Measurements from ENCODE around the gene MRPL22. TPM values are rescaled to one million over a fixed set of nuclear protein-coding genes. Genes with fewer than 3 reads are reported as not detected.

Gene MRPL22
- total RNA-seq, 1 donor from 2014 or later = 49.1 TPM

GRCh38 chr5:155008669-155009068, 67.8 kb downstream of the MRPL22 start:
- Histone ChIP-seq H2AFZ (replicated peaks) (no peak overlapping the region), H3F3A (ENCODE audit: low read depth) (no peaks in the 10 kb centered on the region), H3K4me2 (no peak overlapping the region), H3K4me3 (no peak overlapping the region), H3K27me3 (no peaks in the 10 kb centered on the region), H3K4me1 (no peaks in the 10 kb centered on the region), H3K36me3 (no peaks in the 10 kb centered on the region), H3K9ac (no peak overlapping the region), H4K20me1 (ENCODE audit: low read depth) (no peaks in the 10 kb centered on the region), H3K9me3 (ENCODE audit: low read depth) (no peaks in the 10 kb centered on the region), H3K79me2 (ENCODE audit: low read depth) (no peaks in the 10 kb centered on the region), H3K27ac (no peak overlapping the region)
- Mint-ChIP-seq H3K4me1 (no peaks in the 10 kb centered on the region), H3K4me3 (no peak overlapping the region), H3K27ac (no peak overlapping the region), H3K27me3 (ENCODE audit: insufficient read depth, low read depth) (peaks cover 2% of the 10 kb centered on the region), H3K9me3 (no peaks in the 10 kb centered on the region), H3K36me3 (no peaks in the 10 kb centered on the region)
- DNase-seq (ENCODE audit: low spot score) = no peak
- TF ChIP-seq EZH2phosphoT487 (IDR thresholded peaks at IDR 0.05) = no peak
- TF ChIP-seq EZH2 (IDR thresholded peaks at IDR 0.05) = no peak
- TF ChIP-seq, protein P1, sequence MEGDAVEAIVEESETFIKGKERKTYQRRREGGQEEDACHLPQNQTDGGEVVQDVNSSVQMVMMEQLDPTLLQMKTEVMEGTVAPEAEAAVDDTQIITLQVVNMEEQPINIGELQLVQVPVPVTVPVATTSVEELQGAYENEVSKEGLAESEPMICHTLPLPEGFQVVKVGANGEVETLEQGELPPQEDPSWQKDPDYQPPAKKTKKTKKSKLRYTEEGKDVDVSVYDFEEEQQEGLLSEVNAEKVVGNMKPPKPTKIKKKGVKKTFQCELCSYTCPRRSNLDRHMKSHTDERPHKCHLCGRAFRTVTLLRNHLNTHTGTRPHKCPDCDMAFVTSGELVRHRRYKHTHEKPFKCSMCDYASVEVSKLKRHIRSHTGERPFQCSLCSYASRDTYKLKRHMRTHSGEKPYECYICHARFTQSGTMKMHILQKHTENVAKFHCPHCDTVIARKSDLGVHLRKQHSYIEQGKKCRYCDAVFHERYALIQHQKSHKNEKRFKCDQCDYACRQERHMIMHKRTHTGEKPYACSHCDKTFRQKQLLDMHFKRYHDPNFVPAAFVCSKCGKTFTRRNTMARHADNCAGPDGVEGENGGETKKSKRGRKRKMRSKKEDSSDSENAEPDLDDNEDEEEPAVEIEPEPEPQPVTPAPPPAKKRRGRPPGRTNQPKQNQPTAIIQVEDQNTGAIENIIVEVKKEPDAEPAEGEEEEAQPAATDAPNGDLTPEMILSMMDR (IDR thresholded peaks at IDR 0.05) = no peak

DNA sequence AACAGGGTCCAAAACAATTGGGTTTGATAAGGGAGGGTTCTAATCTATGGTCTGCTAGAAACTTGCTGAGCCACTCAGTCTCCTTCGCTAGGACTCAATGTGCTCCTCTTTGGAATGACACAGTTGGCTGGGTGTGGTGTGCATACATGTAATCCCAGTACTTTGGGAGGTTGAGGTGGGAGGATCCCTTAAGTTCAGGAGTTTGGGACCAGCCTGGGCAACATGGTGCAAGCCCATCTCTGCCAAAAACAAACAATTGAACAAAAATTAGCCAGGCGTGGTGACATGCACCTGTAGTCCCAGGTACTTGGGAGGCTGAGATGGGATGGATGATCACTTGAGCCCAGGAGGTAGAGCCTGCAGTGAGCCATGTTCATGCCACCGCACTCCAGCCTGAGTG, 70.0 kb downstream of the MRPL22 start:
- Mint-ChIP-seq H3K27me3 (ENCODE audit: insufficient read depth, low read depth) (no peaks in the 10 kb centered on the region), H3K4me3 (no peak overlapping the region), H3K4me1 (no peaks in the 10 kb centered on the region), H3K36me3 (no peaks in the 10 kb centered on the region), H3K9me3 (peaks cover 3% of the 10 kb centered on the region), H3K27ac (no peak overlapping the region)
- H2AFZ ChIP-seq (replicated peaks) = no peak overlapping the region
- H3K27me3 ChIP-seq = no peaks in the 10 kb centered on the region
- DNase-seq (ENCODE audit: low spot score) = no peak
- H3K36me3 ChIP-seq = no peaks in the 10 kb centered on the region
- H3K79me2 ChIP-seq (ENCODE audit: low read depth) = no peaks in the 10 kb centered on the region
- H3K9me3 ChIP-seq (ENCODE audit: low read depth) = no peaks in the 10 kb centered on the region
- H4K20me1 ChIP-seq (ENCODE audit: low read depth) = no peaks in the 10 kb centered on the region
- no peaks in the 10 kb centered on the region for H3K4me1 ChIP-seq
- no peak overlapping the region for H3K9ac ChIP-seq
- TF ChIP-seq, protein P1 (IDR thresholded peaks at IDR 0.05) = no peak
- no peak for TF ChIP-seq EZH2phosphoT487 (IDR thresholded peaks at IDR 0.05)
- no peaks in the 10 kb centered on the region for H3F3A ChIP-seq (ENCODE audit: low read depth)
- no peak overlapping the region for H3K4me2 ChIP-seq
- H3K4me3 ChIP-seq = no peak overlapping the region
- H3K27ac ChIP-seq = no peak overlapping the region

- no peaks in the 10 kb centered on the region for H3K27me3 Mint-ChIP-seq (ENCODE audit: insufficient read depth, low read depth)
- no peaks in the 10 kb centered on the region for H4K20me1 ChIP-seq (ENCODE audit: low read depth)
- no peak within 1 kb of the TSS for H3K4me2 ChIP-seq
- no peaks in the 10 kb centered on the region for H3K79me2 ChIP-seq (ENCODE audit: low read depth)
- H3F3A ChIP-seq (ENCODE audit: low read depth) = no peaks in the 10 kb centered on the region
- H3K36me3 ChIP-seq = no peaks in the 10 kb centered on the region
- no peak for TF ChIP-seq EZH2phosphoT487 (IDR thresholded peaks at IDR 0.05)
- no peak for TF ChIP-seq EZH2 (IDR thresholded peaks at IDR 0.05)
- TF ChIP-seq, protein P1 (IDR thresholded peaks at IDR 0.05) = no peak
- no peak within 1 kb of the TSS for H3K4me3 ChIP-seq
- H3K27ac ChIP-seq = no peak within 1 kb of the TSS
- H3K27ac Mint-ChIP-seq = no peak within 1 kb of the TSS
- H3K27me3 ChIP-seq = no peaks in the 10 kb centered on the region
- H3K9me3 ChIP-seq (ENCODE audit: low read depth) = no peaks in the 10 kb centered on the region
- no peak within 1 kb of the TSS for H2AFZ ChIP-seq (replicated peaks)
- no peaks in the 10 kb centered on the region for H3K4me1 ChIP-seq
- H3K9me3 Mint-ChIP-seq = peaks cover 3% of the 10 kb centered on the region
- H3K36me3 Mint-ChIP-seq = no peaks in the 10 kb centered on the region
- DNase-seq (ENCODE audit: low spot score) = no peak
- no peaks in the 10 kb centered on the region for H3K4me1 Mint-ChIP-seq
- H3K4me3 Mint-ChIP-seq = no peak within 1 kb of the TSS
- H3K9ac ChIP-seq = no peak within 1 kb of the TSS
These were observed 72.7 kb downstream of the MRPL22 start, which contains the start of gene KIF4B for GRCh38 chr5:155013526-155013925. TSS of gene KIF4B (plus strand) at chr5:155013755. CDS start at chr5:155013860, 105 bp downstream.

Data from neural progenitor cell (in vitro differentiated cells).